Esophagus squamous epithelium (tissue), 5 donors: ENCODE measurements around the gene PRRC2B. TPM values are rescaled to one million over a fixed set of nuclear protein-coding genes. Genes with fewer than 3 reads are reported as not detected.

Experiments used
- DNase-seq: peaks from one replicate; lab custom pipeline; 2025; lab: John Stamatoyannopoulos, UW
- H3K27ac ChIP-seq, 4 donors: fragments of 200-600 bp; sonication (generic); one replicate each; pipeline ENCODE4 v1.5.1; 2016 to 2019; ENCODE audit warnings: mild to moderate bottlenecking in 1 of 4
- H3K27me3 ChIP-seq, 4 donors: fragments of 200-600 bp; sonication (generic); 1 replicate in 3 of 4; 2 replicates in 1 of 4; pipeline versions ENCODE4 v1.5.1 to v1.6.0; 2017 to 2021; ENCODE audit warnings: antibody characterized with exemption in 1 of 4
- H3K36me3 ChIP-seq, 3 donors: fragments of 200-600 bp; sonication (generic); one replicate each; pipeline ENCODE4 v1.5.1; 2016 to 2019
- H3K4me1 ChIP-seq, 3 donors: fragments of 200-600 bp; sonication (generic); one replicate each; pipeline ENCODE4 v1.5.1; 2017 to 2019
- H3K4me3 ChIP-seq, 4 donors: fragments of 200-600 bp; sonication (generic); 1 replicate in 3 of 4; 2 replicates in 1 of 4; pipeline ENCODE4 v1.5.1; 2016 to 2019; ENCODE audit warnings: mild to moderate bottlenecking in 2 of 4, moderate library complexity in 1 of 4
- H3K9me3 ChIP-seq, 3 donors: fragments of 200-600 bp; sonication (generic); one replicate each; pipeline ENCODE4 v1.5.1; 2016 to 2019
- CTCF ChIP-seq, 6 experiments: fragments of 450-650 bp in 4 of 6; fragments of 200-600 bp in 2 of 6; sonication (generic) in 2 of 6; IDR thresholded peaks; one replicate each; pipeline ENCODE4 v1.5.1; 2016 to 2019; ENCODE audit warnings: antibody characterized with exemption in 6 of 6, mild to moderate bottlenecking in 4 of 6, moderate library complexity in 4 of 6
- POLR2A ChIP-seq, 4 donors: fragments of 450-650 bp; IDR thresholded peaks; one replicate each; pipeline ENCODE4 v1.6.1; 2017; ENCODE audit warnings: antibody characterized with exemption in 4 of 4, mild to moderate bottlenecking in 4 of 4, moderate library complexity in 3 of 4
- WGBS, 2 donors: methylation state at CpG; one replicate each; pipeline ENCODE4 v1.1.5; 2018; 5-methylcytosine and 5-hydroxymethylcytosine counted together
- intact Hi-C: fragments of 100-400 bp; cut with DNase I; formaldehyde crosslinking; loops from one replicate; pipeline ENCODE4 v1.15.0; 2022
- total RNA-seq, 4 donors: library from RNA; depleted of rRNA; stranded (reverse); fragments of >200 nt; gene quantifications; one replicate each; pipeline ENCODE4 v1.1.0, GENCODE V29; 2016
- donor health status: DM: yes; HTN: yes; CAD: no.

Gene PRRC2B
- total RNA-seq, 4 donors from 2014 or later: 46.6 to 73.8 (median 62.9) TPM

- Histone ChIP-seq H3K36me3 (peaks cover 16 to 100% (median 45%) of the 10 kb centered on the region in 3 donors), H3K9me3 (no peaks in the 10 kb centered on the region), H3K4me1 (no peaks in the 10 kb centered on the region), H3K4me3 (no peak overlapping the region), H3K27ac (no peak overlapping the region), H3K27me3 (no peaks in the 10 kb centered on the region)
- TF ChIP-seq CTCF (IDR thresholded peaks at IDR 0.05) (no peak), POLR2A (IDR thresholded peaks at IDR 0.05) (no peak)
- intact Hi-C loops: no loop called here
- DNase-seq: no peak
- WGBS, 2 donors: 80 to 97% methylated on average over 2 to 6 of the region's 11 CpGs
Measured at GRCh38 chr9:131517761-131518190, 123.9 kb downstream of the PRRC2B start.

GRCh38 chr9:131518553-131518952 lies 124.7 kb downstream of the PRRC2B start:
- WGBS, 2 donors: 94 to 97% methylated on average over 11 to 16 of the region's 20 CpGs
- no peaks in the 10 kb centered on the region for H3K4me1 ChIP-seq
- no peaks in the 10 kb centered on the region for H3K27me3 ChIP-seq
- no peak for DNase-seq
- intact Hi-C loops: no loop called here
- no peak overlapping the region for H3K4me3 ChIP-seq
- H3K36me3 ChIP-seq: peaks cover 18 to 100% (median 47%) of the 10 kb centered on the region in 3 donors
- no peak overlapping the region for H3K27ac ChIP-seq
- no peak for TF ChIP-seq POLR2A (IDR thresholded peaks at IDR 0.05)
- no peaks in the 10 kb centered on the region for H3K9me3 ChIP-seq

GRCh38 chr9:131520503-131520902 lies 126.6 kb downstream of the PRRC2B start:
- WGBS, 2 donors: 77 to 85% methylated on average over 5 to 8 of the region's 16 CpGs
- Histone ChIP-seq H3K4me3 (no peak overlapping the region), H3K36me3 (peaks cover 23 to 100% (median 52%) of the 10 kb centered on the region in 3 donors), H3K27ac (no peak overlapping the region), H3K9me3 (no peaks in the 10 kb centered on the region), H3K27me3 (no peaks in the 10 kb centered on the region), H3K4me1 (no peaks in the 10 kb centered on the region)
- DNase-seq: no peak
- TF ChIP-seq POLR2A (IDR thresholded peaks at IDR 0.05): no peak
- no peak for TF ChIP-seq CTCF (IDR thresholded peaks at IDR 0.05)
- intact Hi-C loops: loop anchor here (10.0 kb wide), 1 partner anchor 224 kb away; the partner anchor contains the start of gene RAPGEF1

GRCh38 chr9:131521203-131521602 lies 127.3 kb downstream of the PRRC2B start:
- Histone ChIP-seq H3K36me3 (peaks cover 23 to 100% (median 51%) of the 10 kb centered on the region in 3 donors), H3K27me3 (no peaks in the 10 kb centered on the region), H3K9me3 (no peaks in the 10 kb centered on the region), H3K4me1 (no peaks in the 10 kb centered on the region), H3K4me3 (no peak overlapping the region), H3K27ac (no peak overlapping the region)
- TF ChIP-seq POLR2A (IDR thresholded peaks at IDR 0.05): no peak
- no peak for TF ChIP-seq CTCF (IDR thresholded peaks at IDR 0.05)
- intact Hi-C loops: loop anchor here (10.0 kb wide), 1 partner anchor 224 kb away; the partner anchor contains the start of gene RAPGEF1
- WGBS, 2 donors: 92 to 95% methylated on average over 9 to 10 of the region's 10 CpGs
- DNase-seq: no peak

- 96 to 97% methylated on average over 11 to 13 of the region's 13 CpGs for WGBS, 2 donors
- TF ChIP-seq CTCF (IDR thresholded peaks at IDR 0.05): no peak
- no peak for TF ChIP-seq POLR2A (IDR thresholded peaks at IDR 0.05)
- H3K4me3 ChIP-seq: no peak overlapping the region
- intact Hi-C loops: loop anchor here (10.0 kb wide), 1 partner anchor 223 kb away; the partner anchor contains the start of gene RAPGEF1
- DNase-seq: no peak
- H3K27me3 ChIP-seq: no peaks in the 10 kb centered on the region
- H3K4me1 ChIP-seq: no peaks in the 10 kb centered on the region
- H3K9me3 ChIP-seq: no peaks in the 10 kb centered on the region
- H3K36me3 ChIP-seq: peaks cover 23 to 100% (median 57%) of the 10 kb centered on the region in 3 donors
- H3K27ac ChIP-seq: no peak overlapping the region
Measured at GRCh38 chr9:131521822-131522221, 127.9 kb downstream of the PRRC2B start.
